MM.1S (cell line): ENCODE data around the gene KCNK4.

Experiments
- DNase-seq: peaks from one replicate; pipeline ENCODE4 v3.0.0-alpha.2; 2015
- H2AFZ ChIP-seq: fragments of 300-600 bp; sonication (generic); 2 replicates; pipeline ENCODE4 v1.6.0; 2016; ENCODE audit warnings: antibody characterized with exemption, low read length
- H3F3A ChIP-seq: fragments of 300-600 bp; sonication (generic); 2 replicates; pipeline ENCODE4 v1.6.1; 2016; ENCODE audit warnings: mild to moderate bottlenecking, antibody characterized with exemption, low read length, moderate library complexity, mixed read lengths; ENCODE audit not compliant: insufficient read depth
- H3K27ac ChIP-seq: fragments of 300-600 bp; sonication (generic); 2 replicates; pipeline ENCODE4 v1.5.1; 2016; ENCODE audit warnings: mild to moderate bottlenecking, low read length
- H3K27me3 ChIP-seq: fragments of 300-600 bp; sonication (generic); replicated peaks from 2 replicates; pipeline ENCODE4 v1.6.0; 2016; ENCODE audit warnings: low read length; ENCODE audit not compliant: insufficient read depth
- H3K36me3 ChIP-seq: fragments of 300-600 bp; sonication (generic); replicated peaks from 2 replicates; pipeline ENCODE4 v1.6.1; 2016; ENCODE audit warnings: mild to moderate bottlenecking, low read length, mixed read lengths; ENCODE audit not compliant: insufficient read depth
- H3K4me1 ChIP-seq: fragments of 300-600 bp; sonication (generic); 2 replicates; pipeline ENCODE4 v1.6.1; 2016; ENCODE audit warnings: low read length, mixed read lengths
- H3K4me2 ChIP-seq: fragments of 300-600 bp; sonication (generic); 2 replicates; pipeline ENCODE4 v1.6.0; 2016; ENCODE audit warnings: low read depth, low read length
- H3K4me3 ChIP-seq: fragments of 300-600 bp; sonication (generic); 2 replicates; pipeline ENCODE4 v1.5.1; 2016; ENCODE audit warnings: low read length, mixed read lengths
- H3K79me2 ChIP-seq: fragments of 300-600 bp; sonication (generic); 2 replicates; pipeline ENCODE4 v1.6.1; 2016; ENCODE audit warnings: mixed run types, low read length, mixed read lengths
- H3K9ac ChIP-seq: fragments of 300-600 bp; sonication (generic); 2 replicates; pipeline ENCODE4 v1.6.1; 2016; ENCODE audit warnings: low read length, mixed read lengths
- H3K9me2 ChIP-seq: fragments of 300-600 bp; sonication (generic); replicated peaks from 2 replicates; pipeline ENCODE4 v1.6.1; 2016; ENCODE audit warnings: mild to moderate bottlenecking, low read length, mixed read lengths; ENCODE audit not compliant: insufficient read depth
- H3K9me3 ChIP-seq: fragments of 300-600 bp; sonication (generic); replicated peaks from 2 replicates; pipeline ENCODE4 v1.6.1; 2016; ENCODE audit warnings: mild to moderate bottlenecking, low read length, mixed read lengths; ENCODE audit not compliant: insufficient read depth
- H4K20me1 ChIP-seq: fragments of 300-600 bp; sonication (generic); 2 replicates; pipeline ENCODE4 v1.6.1; 2016; ENCODE audit warnings: mild to moderate bottlenecking, low read length, moderate library complexity, mixed read lengths; ENCODE audit not compliant: insufficient read depth
- CTCF ChIP-seq: fragments of 300-600 bp; sonication (generic); IDR thresholded peaks from 2 replicates; pipeline ENCODE4 v1.5.1; 2016; ENCODE audit warnings: antibody characterized with exemption, low read length, mixed read lengths
- EZH2 ChIP-seq: fragments of 300-600 bp; sonication (generic); optimal IDR thresholded peaks from 2 replicates; pipeline ENCODE3; 2017; ENCODE audit warnings: low read depth, mild to moderate bottlenecking, antibody characterized with exemption, low read length, mixed read lengths
- EZH2phosphoT487 ChIP-seq: fragments of 300-600 bp; sonication (generic); IDR thresholded peaks from 2 replicates; pipeline ENCODE4 v1.6.1; 2018; ENCODE audit warnings: antibody characterized with exemption, low read length

The KCNK4 gene

GRCh38 chr11:64248578-64248977 is 42.5 kb upstream of the KCNK4 start:
- Histone ChIP-seq H2AFZ (no peak overlapping the region), H3K4me1 (no peaks in the 10 kb centered on the region; the same call in 1 of the 2 replicates), H3F3A (peaks cover 8% of the 10 kb centered on the region; the same call in 1 of the 2 replicates), H3K4me2 (no peak overlapping the region), H3K27me3 (peaks cover 5% of the 10 kb centered on the region; the same call in 1 of the 2 replicates), H4K20me1 (no peaks in the 10 kb centered on the region), H3K9me3 (no peaks in the 10 kb centered on the region), H3K9ac (no peak overlapping the region), H3K27ac (no peak overlapping the region), H3K79me2 (peaks cover 36% of the 10 kb centered on the region), H3K9me2 (no peaks in the 10 kb centered on the region), H3K4me3 (no peak overlapping the region), H3K36me3 (no peaks in the 10 kb centered on the region)
- no peak for DNase-seq
- TF ChIP-seq EZH2phosphoT487 (no peak), CTCF (no peak), EZH2 (no peak)

- H2AFZ ChIP-seq, result no peak overlapping the region
- no peak for DNase-seq
- no peak overlapping the region for H3K4me2 ChIP-seq
- peaks cover 5% of the 10 kb centered on the region; the same call in 1 of the 2 replicates for H3K27me3 ChIP-seq
- no peak for TF ChIP-seq EZH2phosphoT487
- TF ChIP-seq CTCF, result no peak
- TF ChIP-seq EZH2, result no peak
- H3K27ac ChIP-seq, result no peak overlapping the region
- peaks cover 35% of the 10 kb centered on the region for H3K79me2 ChIP-seq
- no peak overlapping the region for H3K4me3 ChIP-seq
- no peaks in the 10 kb centered on the region for H3K36me3 ChIP-seq
- no peaks in the 10 kb centered on the region for H4K20me1 ChIP-seq
- H3K9me2 ChIP-seq, result no peaks in the 10 kb centered on the region
- H3K9me3 ChIP-seq, result no peaks in the 10 kb centered on the region
- H3F3A ChIP-seq, result 0 out of 2 replicates have a peak, but pooled peaks cover 4% of the 10 kb centered on the region
- H3K9ac ChIP-seq, result no peak overlapping the region
- H3K4me1 ChIP-seq, result no peaks in the 10 kb centered on the region; the same call in 1 of the 2 replicates
These were observed 42.1 kb upstream of the KCNK4 start for GRCh38 chr11:64249038-64249437.

GRCh38 chr11:64249563-64250414 is 41.3 kb upstream of the KCNK4 start:
- Histone ChIP-seq H3K4me3 (no peak overlapping the region), H4K20me1 (no peaks in the 10 kb centered on the region), H3K27ac (no peak overlapping the region), H2AFZ (no peak overlapping the region), H3K79me2 (peaks cover 27% of the 10 kb centered on the region), H3K9ac (no peak overlapping the region), H3K36me3 (no peaks in the 10 kb centered on the region), H3F3A (0 out of 2 replicates have a peak, but pooled peaks cover 4% of the 10 kb centered on the region), H3K4me1 (no peaks in the 10 kb centered on the region; the same call in 1 of the 2 replicates), H3K9me3 (no peaks in the 10 kb centered on the region), H3K27me3 (peaks cover 5% of the 10 kb centered on the region; the same call in 1 of the 2 replicates), H3K4me2 (no peak overlapping the region), H3K9me2 (no peaks in the 10 kb centered on the region)
- DNase-seq, result no peak
- no peak for TF ChIP-seq EZH2phosphoT487
